GF-D8 (cell line): ENCODE measurements around the gene GON4L.
"Not testable (repeated sequence)": the region's sequence is repeated elsewhere in the genome, so short reads cannot be mapped to it uniquely, and the experiment has no call there.

Experiments used
- DNase-seq: peaks from one replicate; lab custom pipeline; 2025; lab: John Stamatoyannopoulos, UW

GON4L gene

DNA sequence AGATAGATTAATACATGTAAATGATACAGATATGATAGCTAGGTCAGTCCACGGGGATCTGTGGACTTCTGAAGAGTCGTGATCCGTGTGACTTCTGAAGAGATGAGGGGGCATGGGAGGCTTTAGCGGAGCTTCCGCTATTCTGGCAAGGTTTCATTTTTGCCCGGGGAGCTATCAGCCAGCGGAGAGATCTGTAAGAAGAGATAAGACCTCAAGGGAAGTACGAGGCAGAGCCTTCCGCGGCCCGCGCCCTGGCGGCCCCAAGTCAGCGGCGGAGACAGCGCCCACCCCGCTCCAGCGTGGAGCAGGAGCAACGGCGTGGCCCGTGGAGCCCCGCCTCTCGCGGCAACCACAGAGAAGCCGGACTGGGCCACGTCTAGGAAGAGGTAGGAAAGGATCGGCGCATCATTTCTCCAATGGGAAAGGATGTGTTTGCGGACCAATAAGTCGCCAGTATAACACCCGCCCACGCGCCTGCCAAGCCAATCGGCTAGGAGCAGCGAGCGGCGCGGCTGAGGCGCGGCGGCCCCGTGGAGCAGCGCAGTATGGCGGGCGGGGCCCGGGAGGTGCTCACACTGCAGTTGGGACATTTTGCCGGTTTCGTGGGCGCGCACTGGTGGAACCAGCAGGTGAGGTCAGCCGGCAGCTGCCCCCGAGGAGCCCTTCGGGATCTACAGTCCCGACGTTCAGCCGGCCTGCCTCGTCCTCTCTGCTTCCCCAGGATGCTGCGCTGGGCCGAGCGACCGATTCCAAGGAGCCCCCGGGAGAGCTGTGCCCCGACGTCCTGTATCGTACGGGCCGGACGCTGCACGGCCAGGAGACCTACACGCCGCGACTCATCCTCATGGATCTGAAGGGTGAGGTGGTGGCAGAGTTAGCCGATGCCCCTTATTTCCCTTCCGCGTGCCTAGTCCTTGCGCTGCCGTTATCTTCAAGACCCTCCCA lies 111.5 kb downstream of the GON4L start:
- DNase-seq, result peak; percentile 75

DNA sequence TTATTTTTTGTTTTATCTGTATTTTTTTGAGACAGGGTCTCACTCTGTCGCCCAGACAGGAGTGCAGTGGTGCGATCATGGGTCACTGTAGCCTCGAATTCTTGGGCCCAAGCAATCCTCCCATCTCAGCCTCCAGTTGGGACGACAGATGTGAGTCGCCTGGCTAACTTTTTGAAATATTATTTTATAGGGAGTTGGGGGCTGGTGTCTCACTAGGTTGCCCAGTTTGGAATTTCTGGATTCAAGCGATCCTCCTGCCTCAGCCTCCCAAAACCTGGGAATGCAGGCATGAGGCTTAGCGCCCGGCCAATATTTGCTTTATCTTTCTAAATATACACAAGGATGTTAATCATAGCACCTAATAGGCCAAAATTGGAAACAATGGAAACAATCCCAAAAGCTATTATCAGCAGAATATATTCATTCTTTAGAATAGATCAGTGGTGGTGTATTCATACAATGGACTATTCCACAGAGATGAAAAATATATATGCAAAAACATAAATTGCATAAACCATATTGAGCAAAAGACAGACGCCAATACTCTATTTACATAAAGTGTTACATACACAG lies 112.2 kb downstream of the GON4L start:
- DNase-seq, result no peak

- no peak for DNase-seq
Measured at GRCh38 chr1:155741908-155742307, 115.1 kb downstream of the GON4L start.

- DNase-seq, result no peak
Measured at GRCh38 chr1:155740995-155741394, 116.0 kb downstream of the GON4L start.

GRCh38 chr1:155729031-155729898 lies 127.7 kb downstream of the GON4L start:
- no peak for DNase-seq

DNA sequence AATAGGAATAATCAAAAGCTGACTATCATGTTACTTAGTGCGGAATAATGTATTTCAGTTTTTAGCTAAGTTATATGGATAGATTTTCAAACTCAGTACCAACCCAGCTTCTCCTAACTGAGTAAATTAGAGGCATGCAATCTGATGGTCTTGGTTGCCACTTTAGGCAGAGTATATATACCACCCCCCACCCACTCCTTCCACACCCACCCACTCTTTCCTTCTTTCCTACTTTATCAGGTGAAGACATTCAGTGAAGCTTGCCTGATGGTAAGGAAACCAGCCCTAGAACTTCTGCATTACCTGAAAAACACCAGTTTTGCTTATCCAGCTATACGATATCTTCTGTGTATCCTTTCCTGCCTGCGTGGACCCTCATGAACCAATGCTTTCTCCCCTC lies 131.9 kb downstream of the GON4L start:
- DNase-seq, result no peak

GRCh38 chr1:155719703-155720102 lies 137.3 kb downstream of the GON4L start:
- no peak for DNase-seq

- DNase-seq, result not testable (repeated sequence)
Measured at GRCh38 chr1:155718524-155719115, 138.4 kb downstream of the GON4L start.

GRCh38 chr1:155717041-155717440 lies 140.0 kb downstream of the GON4L start:
- DNase-seq, result no peak

DNA sequence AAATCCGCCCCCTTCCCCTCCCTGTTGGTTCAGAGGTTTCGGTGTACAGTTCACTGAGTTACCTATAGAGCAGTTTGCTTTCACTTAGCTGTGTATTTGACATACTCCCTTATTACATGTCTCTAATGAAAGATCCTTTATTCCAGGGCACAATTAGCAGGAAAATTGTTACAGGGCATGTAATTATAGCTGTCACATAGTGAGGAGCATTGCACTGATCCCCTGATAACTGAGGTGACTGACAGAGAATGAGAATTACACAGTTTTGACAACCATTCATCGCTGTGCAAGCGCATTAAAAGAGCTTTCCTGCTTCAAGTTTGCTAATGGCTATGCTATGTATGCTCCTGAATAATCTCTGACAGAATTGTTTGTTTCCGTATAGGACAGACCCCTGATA lies 141.2 kb downstream of the GON4L start:
- DNase-seq, result no peak

DNA sequence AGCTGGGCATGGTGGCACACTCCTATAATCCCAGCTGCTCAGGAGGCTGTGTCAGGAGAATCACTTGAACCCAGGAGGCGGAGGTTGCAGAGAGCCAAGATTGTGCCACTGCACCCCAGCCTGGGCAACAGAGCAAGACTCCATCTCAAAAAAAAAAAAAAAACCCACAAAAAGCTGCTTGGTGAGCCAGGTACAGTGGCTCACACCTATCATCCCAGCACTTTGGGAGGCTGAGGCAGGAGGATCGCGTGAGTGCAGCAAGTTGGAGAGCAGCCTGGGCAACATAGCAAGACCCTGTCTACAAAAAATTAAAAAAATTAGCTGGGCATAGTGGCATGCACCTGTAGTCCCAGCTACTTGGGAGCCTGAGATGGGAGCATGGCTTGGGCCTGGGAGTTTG lies 142.0 kb downstream of the GON4L start:
- DNase-seq, result not testable (repeated sequence)

DNA sequence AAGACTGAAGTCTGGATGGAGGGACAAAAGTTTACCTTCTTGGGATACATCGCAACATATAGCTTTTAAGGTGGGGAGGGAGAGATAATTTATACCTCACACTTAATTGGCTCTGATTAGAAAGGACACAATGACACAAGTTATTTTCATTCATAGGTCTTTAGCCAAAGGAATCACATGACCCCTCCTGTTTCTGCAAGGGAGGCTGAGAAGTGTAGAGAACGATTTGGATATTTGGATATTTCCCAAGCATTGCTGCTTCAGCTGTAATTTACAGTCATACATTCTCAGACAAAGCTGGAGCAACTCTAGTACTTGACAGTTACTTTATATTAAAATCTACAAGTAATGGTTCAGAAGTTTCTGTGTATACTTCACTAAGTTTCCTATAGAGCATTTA lies 143.9 kb downstream of the GON4L start:
- no peak for DNase-seq

- not testable (repeated sequence) for DNase-seq
Measured at GRCh38 chr1:155712636-155713035, 144.4 kb downstream of the GON4L start.

DNA sequence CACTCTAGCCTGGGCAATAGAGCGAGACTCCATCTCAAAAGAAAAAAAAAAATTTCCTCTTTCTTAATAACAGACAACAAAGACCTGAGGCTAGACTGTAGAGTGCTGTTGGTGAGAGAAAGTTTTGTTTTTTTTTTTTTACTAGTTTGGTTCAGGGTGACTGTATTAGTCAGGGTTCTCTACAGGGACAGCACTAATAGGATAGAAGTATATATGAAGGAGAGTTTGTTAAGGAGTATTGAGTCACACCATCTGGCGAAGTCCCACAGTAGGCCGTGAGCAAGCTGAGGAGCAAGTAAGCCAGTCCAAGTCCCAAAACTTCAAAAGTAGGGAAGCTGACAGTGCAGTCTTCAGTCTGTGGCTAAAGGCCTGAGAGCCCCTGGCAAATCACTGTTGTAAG lies 145.6 kb downstream of the GON4L start:
- DNase-seq, result not testable (repeated sequence)

GRCh38 chr1:155709391-155709790 lies 147.6 kb downstream of the GON4L start:
- no peak for DNase-seq

GRCh38 chr1:155706139-155706538 lies 150.9 kb downstream of the GON4L start:
- no peak for DNase-seq

DNA sequence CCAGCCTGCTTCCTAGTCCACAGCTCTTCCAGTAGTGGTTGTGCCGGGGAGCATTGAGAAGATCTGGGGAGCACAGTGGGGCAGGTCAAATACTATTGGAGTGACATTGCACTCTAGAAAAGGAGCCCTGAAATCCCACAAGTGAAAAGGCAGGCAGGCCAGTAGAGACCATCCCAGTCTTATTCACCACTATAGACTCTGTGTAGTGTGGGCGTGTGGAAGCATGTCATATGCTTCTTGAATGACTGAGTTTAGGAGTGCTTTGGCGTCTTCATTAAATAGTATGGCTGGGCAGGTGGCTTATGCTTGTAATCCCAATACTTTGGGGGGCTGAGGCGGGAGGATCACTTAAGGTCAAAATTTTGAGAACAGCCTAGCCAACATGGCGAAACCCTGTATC lies 152.6 kb downstream of the GON4L start:
- not testable (repeated sequence) for DNase-seq

DNA sequence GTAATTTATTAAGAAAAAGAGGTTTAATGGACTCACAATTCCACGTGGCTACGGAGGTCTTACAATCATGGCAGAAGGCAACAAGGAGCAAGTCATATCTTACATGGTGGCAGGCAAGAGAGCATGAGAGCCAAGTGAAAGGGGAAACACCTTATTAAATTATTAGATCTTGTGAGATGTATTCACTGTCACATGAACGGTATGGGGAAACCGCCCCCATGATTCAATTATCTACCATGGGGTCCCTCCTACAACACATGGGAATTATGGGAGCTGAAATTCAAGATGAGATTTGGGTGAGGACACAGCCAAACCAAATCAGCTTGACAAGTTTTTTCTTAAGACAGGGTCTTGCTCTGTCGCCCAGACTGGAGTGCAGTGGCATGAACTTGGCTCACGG lies 153.8 kb downstream of the GON4L start:
- no peak for DNase-seq

DNA sequence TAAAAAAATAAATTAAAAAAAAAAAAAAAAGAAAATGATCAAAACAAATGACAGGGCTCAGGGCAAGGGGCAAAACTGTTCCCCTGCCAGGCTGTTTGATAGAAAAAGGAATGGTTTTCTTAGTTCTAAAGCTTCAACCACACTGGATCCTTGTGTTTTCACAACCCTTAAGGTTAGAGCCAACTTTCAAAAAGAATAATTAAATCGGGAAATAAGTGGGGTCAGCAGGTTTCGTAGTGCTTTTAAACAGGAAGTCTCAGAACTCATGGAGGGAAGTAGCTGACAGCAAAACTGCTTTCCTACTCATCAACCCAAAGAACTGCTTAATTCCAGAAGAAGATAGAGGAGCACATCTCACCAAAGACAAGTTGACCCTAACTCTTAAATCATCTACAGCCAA lies 155.3 kb downstream of the GON4L start:
- DNase-seq, result not testable (repeated sequence)
